SK-N-SH treated with all-trans-retinoic acid at 6 μM for 48 hours (cell line): ENCODE measurements around the gene BLOC1S4.

Source experiments
- ARNTL ChIP-seq: fragments of 450-650 bp; formaldehyde crosslinking; IDR thresholded peaks from 2 replicates; pipeline ENCODE4 v1.5.0; 2020; ENCODE audit warnings: low read depth, mild to moderate bottlenecking, moderate library complexity, borderline replicate concordance
- BACH2 ChIP-seq: fragments of 250-450 bp; sonication (Bioruptor Pico); IDR thresholded peaks from 2 replicates; pipeline ENCODE4 v1.9.0; 2021; ENCODE audit warnings: mild to moderate bottlenecking, borderline replicate concordance
- GLIS3 ChIP-seq: fragments of 250-450 bp; sonication (Bioruptor Pico); IDR thresholded peaks from 2 replicates; pipeline ENCODE4 v1.5.0; 2020; ENCODE audit warnings: mild to moderate bottlenecking, moderate library complexity
- PPARA ChIP-seq: fragments of 250-450 bp; sonication (Bioruptor Pico); IDR thresholded peaks from 2 replicates; pipeline ENCODE4 v1.5.0; 2020; ENCODE audit warnings: mild to moderate bottlenecking, borderline replicate concordance
- RARB ChIP-seq: fragments of 250-450 bp; sonication (Bioruptor Pico); IDR thresholded peaks from 2 replicates; pipeline ENCODE4 v1.8.0; 2021; ENCODE audit warnings: mild to moderate bottlenecking, moderate library complexity
- SNAI2 ChIP-seq: fragments of 250-450 bp; sonication (Bioruptor Pico); IDR thresholded peaks from 2 replicates; pipeline ENCODE4 v1.5.0; 2020; ENCODE audit warnings: mild to moderate bottlenecking, moderate library complexity
- TCF4 ChIP-seq: fragments of 250-450 bp; sonication (Bioruptor Pico); IDR thresholded peaks from 2 replicates; pipeline ENCODE4 v1.8.0; 2021; ENCODE audit warnings: mild to moderate bottlenecking, moderate library complexity, borderline replicate concordance
- TOX ChIP-seq: fragments of 250-450 bp; sonication (Bioruptor Pico); IDR thresholded peaks from 2 replicates; pipeline ENCODE4 v1.8.0; 2021; ENCODE audit warnings: mild to moderate bottlenecking, moderate library complexity, borderline replicate concordance
- ZNF565 ChIP-seq: fragments of 450-650 bp; formaldehyde crosslinking; conservative IDR thresholded peaks from 2 replicates; pipeline ENCODE4 v1.5.0; 2020; ENCODE audit warnings: low read depth, mild to moderate bottlenecking, moderate library complexity
- TF ChIP-seq, protein P1 (sequence below): fragments of 250-450 bp; sonication (Bioruptor Pico); IDR thresholded peaks from 2 replicates; pipeline ENCODE4 v1.8.0; 2021; ENCODE audit warnings: low read depth, mild to moderate bottlenecking, moderate library complexity, borderline replicate concordance
- TF ChIP-seq, protein P2 (sequence below): fragments of 250-450 bp; sonication (Bioruptor Pico); IDR thresholded peaks from 2 replicates; pipeline ENCODE4 v1.5.1; 2020; ENCODE audit warnings: low read depth, mild to moderate bottlenecking, moderate library complexity

DNA sequence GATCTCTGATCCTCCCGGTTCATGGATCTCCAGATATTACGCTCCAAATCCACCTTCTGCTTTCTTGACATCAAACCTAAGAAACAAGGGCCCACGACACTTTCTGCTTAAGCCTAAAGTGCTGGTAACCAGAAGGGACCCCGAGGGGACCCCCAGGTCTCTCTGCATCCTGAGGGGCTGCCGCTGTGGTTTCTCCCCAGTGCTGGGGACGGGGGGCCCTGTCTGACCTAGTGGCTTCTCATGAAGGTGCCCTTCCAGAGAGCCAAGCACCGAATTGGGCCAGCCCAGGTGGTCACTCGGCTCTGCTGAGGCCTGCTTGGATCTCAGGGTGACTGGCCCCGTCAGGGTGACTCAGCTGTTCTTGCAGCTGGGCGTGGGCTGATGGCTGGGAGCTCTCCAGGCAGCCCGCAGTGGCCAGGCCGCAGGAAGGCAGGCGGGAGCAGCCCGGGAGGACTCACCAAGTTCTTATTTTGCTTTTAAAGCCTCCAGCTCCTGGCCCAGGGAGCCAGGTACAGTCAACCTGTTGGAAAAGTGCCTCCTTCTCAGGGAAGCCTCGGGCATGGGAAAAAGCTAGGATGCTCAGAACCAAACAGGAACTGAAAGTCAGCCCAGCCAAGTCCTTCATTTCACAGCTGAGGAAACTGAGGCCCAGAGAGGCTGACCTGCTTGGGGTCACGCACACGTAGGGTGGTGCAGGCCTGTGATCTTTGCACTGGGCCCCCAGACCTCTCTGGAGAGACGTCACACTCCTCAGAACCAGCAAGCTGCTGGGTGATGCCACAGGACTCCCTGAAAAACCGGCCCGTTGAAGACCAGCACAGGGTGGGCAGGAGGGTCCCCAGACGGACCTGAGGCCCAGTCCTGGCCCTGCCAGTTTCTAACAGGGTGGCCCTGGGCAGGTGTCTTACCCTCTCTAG lies 16.7 kb downstream of the BLOC1S4 start:
- TF ChIP-seq TCF4 (CRISPR knock-in tag) (no peak), GLIS3 (no peak), RARB (CRISPR knock-in tag) (no peak), TOX (CRISPR knock-in tag) (no peak), BACH2 (CRISPR knock-in tag) (no peak), SNAI2 (CRISPR knock-in tag) (no peak), ZNF565 (no peak), ARNTL (CRISPR knock-in tag) (no peak), PPARA (no peak)
- TF ChIP-seq, protein P1, sequence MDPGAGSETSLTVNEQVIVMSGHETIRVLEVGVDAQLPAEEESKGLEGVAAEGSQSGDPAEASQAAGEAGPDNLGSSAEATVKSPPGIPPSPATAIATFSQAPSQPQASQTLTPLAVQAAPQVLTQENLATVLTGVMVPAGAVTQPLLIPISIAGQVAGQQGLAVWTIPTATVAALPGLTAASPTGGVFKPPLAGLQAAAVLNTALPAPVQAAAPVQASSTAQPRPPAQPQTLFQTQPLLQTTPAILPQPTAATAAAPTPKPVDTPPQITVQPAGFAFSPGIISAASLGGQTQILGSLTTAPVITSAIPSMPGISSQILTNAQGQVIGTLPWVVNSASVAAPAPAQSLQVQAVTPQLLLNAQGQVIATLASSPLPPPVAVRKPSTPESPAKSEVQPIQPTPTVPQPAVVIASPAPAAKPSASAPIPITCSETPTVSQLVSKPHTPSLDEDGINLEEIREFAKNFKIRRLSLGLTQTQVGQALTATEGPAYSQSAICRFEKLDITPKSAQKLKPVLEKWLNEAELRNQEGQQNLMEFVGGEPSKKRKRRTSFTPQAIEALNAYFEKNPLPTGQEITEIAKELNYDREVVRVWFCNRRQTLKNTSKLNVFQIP (CRISPR knock-in tag): no peak
- TF ChIP-seq, protein P2, sequence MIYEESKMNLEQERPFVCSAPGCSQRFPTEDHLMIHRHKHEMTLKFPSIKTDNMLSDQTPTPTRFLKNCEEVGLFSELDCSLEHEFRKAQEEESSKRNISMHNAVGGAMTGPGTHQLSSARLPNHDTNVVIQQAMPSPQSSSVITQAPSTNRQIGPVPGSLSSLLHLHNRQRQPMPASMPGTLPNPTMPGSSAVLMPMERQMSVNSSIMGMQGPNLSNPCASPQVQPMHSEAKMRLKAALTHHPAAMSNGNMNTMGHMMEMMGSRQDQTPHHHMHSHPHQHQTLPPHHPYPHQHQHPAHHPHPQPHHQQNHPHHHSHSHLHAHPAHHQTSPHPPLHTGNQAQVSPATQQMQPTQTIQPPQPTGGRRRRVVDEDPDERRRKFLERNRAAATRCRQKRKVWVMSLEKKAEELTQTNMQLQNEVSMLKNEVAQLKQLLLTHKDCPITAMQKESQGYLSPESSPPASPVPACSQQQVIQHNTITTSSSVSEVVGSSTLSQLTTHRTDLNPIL (CRISPR knock-in tag): no peak
